Loucy (cell line): Measurements from ENCODE around the gene CTIF.

Experiments used
- H2AFZ ChIP-seq: fragments of 200-600 bp; sonication (generic); 2 replicates; pipeline ENCODE4 v1.6.0; 2016; ENCODE audit warnings: antibody characterized with exemption, mild to moderate bottlenecking, low read length, moderate library complexity
- H3F3A ChIP-seq: fragments of 200-600 bp; 2 replicates; pipeline ENCODE4 v1.6.0; 2016; ENCODE audit warnings: antibody characterized with exemption, low read depth, mild to moderate bottlenecking
- H3K27me3 ChIP-seq: fragments of 200-600 bp; sonication (generic); 2 replicates; pipeline ENCODE4 v1.6.1; 2014; ENCODE audit warnings: low read length, mild to moderate bottlenecking; ENCODE audit not compliant: insufficient read depth, poor library complexity, severe bottlenecking
- H3K36me3 ChIP-seq: fragments of 200-600 bp; sonication (generic); 2 replicates; pipeline ENCODE4 v1.6.1; 2016; ENCODE audit warnings: low read length; ENCODE audit not compliant: insufficient read depth
- H3K4me1 ChIP-seq: fragments of 200-600 bp; sonication (generic); 2 replicates; pipeline ENCODE4 v1.5.1; 2014; ENCODE audit warnings: low read length, mild to moderate bottlenecking; ENCODE audit not compliant: insufficient read depth, poor library complexity, severe bottlenecking
- H3K4me2 ChIP-seq: fragments of 200-600 bp; sonication (generic); 2 replicates; pipeline ENCODE4 v1.6.0; 2014; ENCODE audit warnings: antibody characterized with exemption, low read length, low read depth, mild to moderate bottlenecking; ENCODE audit not compliant: poor library complexity, severe bottlenecking
- H3K4me3 ChIP-seq: fragments of 200-600 bp; sonication (generic); 2 replicates; pipeline ENCODE4 v1.5.1; 2014; ENCODE audit warnings: low read length, mild to moderate bottlenecking, mixed read lengths; ENCODE audit not compliant: poor library complexity, severe bottlenecking
- H3K79me2 ChIP-seq: fragments of 200-600 bp; sonication (generic); 2 replicates; pipeline ENCODE4 v1.6.1; 2014; ENCODE audit warnings: low read length; ENCODE audit not compliant: insufficient read depth
- H3K9ac ChIP-seq: fragments of 200-600 bp; sonication (generic); 2 replicates; pipeline ENCODE4 v1.6.0; 2014; ENCODE audit warnings: mild to moderate bottlenecking, low read depth, low read length, moderate library complexity; ENCODE audit not compliant: poor library complexity, severe bottlenecking
- H3K9me2 ChIP-seq: fragments of 200-600 bp; sonication (generic); replicated peaks from 2 replicates; pipeline ENCODE4 v1.6.1; 2016; ENCODE audit warnings: low read depth, low read length, mixed read lengths
- H3K9me3 ChIP-seq: fragments of 200-600 bp; sonication (generic); 2 replicates; pipeline ENCODE4 v1.6.1; 2014; ENCODE audit warnings: mild to moderate bottlenecking, antibody characterized with exemption, low read length, low read depth; ENCODE audit not compliant: insufficient read depth
- H4K20me1 ChIP-seq: fragments of 200-600 bp; sonication (generic); 2 replicates; pipeline ENCODE4 v1.6.0; 2014; ENCODE audit warnings: antibody characterized with exemption, low read length, mild to moderate bottlenecking; ENCODE audit not compliant: insufficient read depth, poor library complexity, severe bottlenecking
- CTCF ChIP-seq: fragments of 200-600 bp; sonication (generic); conservative IDR thresholded peaks from 2 replicates; pipeline ENCODE4 v1.5.1; 2014; ENCODE audit warnings: mild to moderate bottlenecking, antibody characterized with exemption, low read length
- EZH2phosphoT487 ChIP-seq: fragments of 200-600 bp; IDR thresholded peaks from 2 replicates; pipeline ENCODE4 v1.6.1; 2018; ENCODE audit warnings: antibody characterized with exemption, mild to moderate bottlenecking, moderate library complexity, borderline replicate concordance

Gene CTIF

GRCh38 chr18:48661421-48661820, 122.6 kb downstream of the CTIF start:
- TF ChIP-seq CTCF = no peak
- TF ChIP-seq EZH2phosphoT487 = no peak
- H3K36me3 ChIP-seq = peaks cover 11% of the 10 kb centered on the region; the same call in 1 of the 2 replicates
- H3K9me2 ChIP-seq = no peaks in the 10 kb centered on the region
- H3K9ac ChIP-seq = no peak overlapping the region
- 0 out of 2 replicates have a peak, but pooled peaks cover 6% of the 10 kb centered on the region for H3K9me3 ChIP-seq
- no peak overlapping the region for H3K4me2 ChIP-seq
- no peaks in the 10 kb centered on the region for H4K20me1 ChIP-seq
- no peaks in the 10 kb centered on the region for H3K27me3 ChIP-seq
- H3K79me2 ChIP-seq = no peaks in the 10 kb centered on the region
- no peaks in the 10 kb centered on the region for H3F3A ChIP-seq
- no peak overlapping the region for H3K4me3 ChIP-seq
- H3K4me1 ChIP-seq = peaks cover 4% of the 10 kb centered on the region
- no peak overlapping the region for H2AFZ ChIP-seq

- TF ChIP-seq CTCF (no peak), EZH2phosphoT487 (no peak)
- Histone ChIP-seq H4K20me1 (no peaks in the 10 kb centered on the region), H3K4me1 (no peaks in the 10 kb centered on the region), H3K4me2 (no peak overlapping the region), H3K36me3 (peaks cover 17% of the 10 kb centered on the region; the same call in 1 of the 2 replicates), H3K9me2 (no peaks in the 10 kb centered on the region), H2AFZ (no peak overlapping the region), H3K9me3 (0 out of 2 replicates have a peak, but pooled peaks cover 6% of the 10 kb centered on the region), H3K27me3 (no peaks in the 10 kb centered on the region), H3F3A (no peaks in the 10 kb centered on the region), H3K79me2 (no peaks in the 10 kb centered on the region), H3K9ac (no peak overlapping the region), H3K4me3 (no peak overlapping the region)
Measured at GRCh38 chr18:48662011-48662661, 123.3 kb downstream of the CTIF start.

GRCh38 chr18:48663096-48663930, 124.5 kb downstream of the CTIF start:
- no peak overlapping the region for H3K9ac ChIP-seq
- TF ChIP-seq CTCF (no peak), EZH2phosphoT487 (no peak)
- H3K79me2 ChIP-seq = no peaks in the 10 kb centered on the region

More at GRCh38 chr18:48663096-48663930, 124.5 kb downstream of the CTIF start:
- H3K9me3 ChIP-seq = 0 out of 2 replicates have a peak, but pooled peaks cover 6% of the 10 kb centered on the region
- no peaks in the 10 kb centered on the region for H3K27me3 ChIP-seq
- H4K20me1 ChIP-seq = no peaks in the 10 kb centered on the region
- H3K4me2 ChIP-seq = no peak overlapping the region
- peaks cover 20% of the 10 kb centered on the region; the same call in 1 of the 2 replicates for H3K36me3 ChIP-seq
- H3K4me1 ChIP-seq = no peaks in the 10 kb centered on the region
- no peak overlapping the region for H3K4me3 ChIP-seq
- no peaks in the 10 kb centered on the region for H3F3A ChIP-seq
- H3K9me2 ChIP-seq = no peaks in the 10 kb centered on the region
- no peak overlapping the region for H2AFZ ChIP-seq
